Upper lobe of left lung (tissue), 4 donors: Measurements from ENCODE around the gene CDC45.

Experiments
- CTCF ChIP-seq, 6 experiments: fragments of 450-650 bp in 4 of 6; fragments of 200-600 bp in 2 of 6; sonication (generic) in 2 of 6; IDR thresholded peaks; one replicate each; pipeline ENCODE4 v1.5.1; 2016 to 2019; ENCODE audit warnings: antibody characterized with exemption in 6 of 6
- EP300 ChIP-seq, 4 donors: sonication (generic); formaldehyde crosslinking; IDR thresholded peaks; one replicate each; pipeline ENCODE4 v1.5.1; 2017; ENCODE audit warnings: antibody characterized with exemption in 4 of 4, control low read depth in 2 of 4
- POLR2A ChIP-seq, 4 donors: fragments of 450-650 bp; IDR thresholded peaks; one replicate each; pipeline ENCODE4 v1.5.1; 2016 to 2017; ENCODE audit warnings: antibody characterized with exemption in 4 of 4, mild to moderate bottlenecking in 2 of 4

GRCh38 chr22:19514831-19515565 is 35.3 kb downstream of the CDC45 start:
- TF ChIP-seq POLR2A (IDR thresholded peaks at IDR 0.05) (no peak), EP300 (IDR thresholded peaks at IDR 0.05) (no peak), CTCF (IDR thresholded peaks at IDR 0.05) (no peak)
